GM23248 (cell line): ENCODE data around the gene RIC8B. TPM values are rescaled to one million over a fixed set of nuclear protein-coding genes. Genes with fewer than 3 reads are reported as not detected.

Source experiments
- DNase-seq: peaks from one replicate; pipeline ENCODE4 v3.0.0-alpha.2; 2015
- H2AFZ ChIP-seq: fragments of 200-600 bp; sonication (generic); 2 replicates; pipeline ENCODE4 v1.6.1; 2016; ENCODE audit warnings: antibody characterized with exemption
- H3F3A ChIP-seq: fragments of 200-600 bp; sonication (generic); 2 replicates; pipeline ENCODE4 v1.6.1; 2016; ENCODE audit warnings: mild to moderate bottlenecking, antibody characterized with exemption, mixed run types; ENCODE audit not compliant: insufficient read depth
- H3K27ac ChIP-seq: fragments of 200-600 bp; sonication (generic); 2 replicates; pipeline ENCODE4 v1.5.1; 2016; ENCODE audit warnings: mild to moderate bottlenecking
- H3K27me3 ChIP-seq: fragments of 200-600 bp; sonication (generic); replicated peaks from 2 replicates; pipeline ENCODE4 v1.6.1; 2016; ENCODE audit warnings: mild to moderate bottlenecking; ENCODE audit not compliant: insufficient read depth
- H3K36me3 ChIP-seq: fragments of 200-600 bp; sonication (generic); 2 replicates; pipeline ENCODE4 v1.6.1; 2016; ENCODE audit warnings: low read depth, mild to moderate bottlenecking
- H3K4me1 ChIP-seq: fragments of 200-600 bp; sonication (generic); 2 replicates; pipeline ENCODE4 v1.6.1; 2016; ENCODE audit warnings: mild to moderate bottlenecking; ENCODE audit not compliant: insufficient read depth
- H3K4me2 ChIP-seq: fragments of 200-600 bp; sonication (generic); one replicate; pipeline ENCODE4 v1.6.1; 2016; ENCODE audit warnings: mild to moderate bottlenecking; ENCODE audit not compliant: unreplicated experiment
- H3K4me3 ChIP-seq: fragments of 200-600 bp; sonication (generic); 2 replicates; pipeline ENCODE4 v1.5.1; 2016; ENCODE audit warnings: mild to moderate bottlenecking
- H3K79me2 ChIP-seq: fragments of 200-600 bp; sonication (generic); 2 replicates; pipeline ENCODE4 v1.6.1; 2016; ENCODE audit warnings: mild to moderate bottlenecking; ENCODE audit not compliant: insufficient read depth
- H3K9ac ChIP-seq: fragments of 200-600 bp; sonication (generic); 2 replicates; pipeline ENCODE4 v1.6.1; 2016; ENCODE audit warnings: mild to moderate bottlenecking
- H3K9me2 ChIP-seq: fragments of 200-600 bp; sonication (generic); 2 replicates; pipeline ENCODE4 v1.6.1; 2016; ENCODE audit warnings: mixed run types, mild to moderate bottlenecking, moderate library complexity; ENCODE audit not compliant: insufficient read depth
- H3K9me3 ChIP-seq: fragments of 200-600 bp; sonication (generic); one replicate; pipeline ENCODE4 v1.6.1; 2017; ENCODE audit warnings: low read depth
- H4K20me1 ChIP-seq: fragments of 200-600 bp; sonication (generic); 2 replicates; pipeline ENCODE4 v1.6.0; 2016; ENCODE audit not compliant: insufficient read depth
- EZH2 ChIP-seq: fragments of 200-600 bp; sonication (generic); IDR thresholded peaks from 2 replicates; pipeline ENCODE4 v1.6.1; 2018; ENCODE audit warnings: antibody characterized with exemption, mild to moderate bottlenecking; ENCODE audit not compliant: insufficient read depth, poor library complexity, severe bottlenecking
- EZH2phosphoT487 ChIP-seq: fragments of 200-600 bp; sonication (generic); IDR thresholded peaks from 2 replicates; pipeline ENCODE4 v1.6.1; 2018; ENCODE audit warnings: antibody characterized with exemption, moderate library complexity, mild to moderate bottlenecking, low read depth; ENCODE audit not compliant: insufficient read depth
- WGBS, 2 experiments: methylation state at CpG; one replicate each; pipeline ENCODE4 v1.1.6; 2015 to 2017; ENCODE audit warnings: low lambda C conversion rate in 2 of 2, low coverage in 1 of 2; ENCODE audit errors: missing lambda C conversion rate in 2 of 2; 5-methylcytosine and 5-hydroxymethylcytosine counted together
- in situ Hi-C: fragments of 300-500 bp; cut with MboI; formaldehyde crosslinking; loops from 2 replicates; pipeline ENCODE4 v1.15.0; 2020
- polyA plus RNA-seq: library from polyadenylated mRNA; unstranded; fragments of >200 nt; fragmentation: Nextera tagmentation; extraction: Ambion mirVana; gene quantifications from 2 replicates; pipeline ENCODE4 v1.2.1, GENCODE V29; 2016
- total RNA-seq: library from RNA; depleted of rRNA; stranded (reverse); fragments of >200 nt; shearing (Covaris generic); gene quantifications from 2 replicates; pipeline ENCODE4 v1.2.3, GENCODE V29; 2014

RIC8B gene
- total and polyA plus RNA-seq, 2 experiments from 2014 or later = 6.8 to 7.6 TPM

GRCh38 chr12:106801167-106801708 is 26.8 kb downstream of the RIC8B start:
- H3K27me3 ChIP-seq = no peaks in the 10 kb centered on the region
- H3K79me2 ChIP-seq = no peaks in the 10 kb centered on the region
- no peak overlapping the region for H3K9ac ChIP-seq
- no peak for DNase-seq
- H3K36me3 ChIP-seq = no peaks in the 10 kb centered on the region
- H3F3A ChIP-seq = no peaks in the 10 kb centered on the region
- H3K4me1 ChIP-seq = no peaks in the 10 kb centered on the region
- H3K4me3 ChIP-seq = no peak overlapping the region
- no peaks in the 10 kb centered on the region for H3K9me2 ChIP-seq
- in situ Hi-C loops = no loop called here
- no peak overlapping the region for H3K27ac ChIP-seq
- no peak for TF ChIP-seq EZH2phosphoT487
- TF ChIP-seq EZH2 = no peak
- no peaks in the 10 kb centered on the region for H3K9me3 ChIP-seq
- H3K4me2 ChIP-seq = no peak overlapping the region
- 94 to 96% methylated on average over 1 of the region's 1 CpG for WGBS, 2 experiments
- H2AFZ ChIP-seq = no peak overlapping the region
- no peaks in the 10 kb centered on the region for H4K20me1 ChIP-seq

GRCh38 chr12:106801830-106802533 is 27.5 kb downstream of the RIC8B start:
- Histone ChIP-seq H3K9me3 (no peaks in the 10 kb centered on the region), H3K27ac (no peak overlapping the region), H3K4me2 (no peak overlapping the region), H2AFZ (no peak overlapping the region), H4K20me1 (no peaks in the 10 kb centered on the region), H3K9ac (no peak overlapping the region), H3K27me3 (no peaks in the 10 kb centered on the region), H3K79me2 (no peaks in the 10 kb centered on the region), H3K4me3 (no peak overlapping the region), H3K36me3 (no peaks in the 10 kb centered on the region), H3K4me1 (no peaks in the 10 kb centered on the region), H3K9me2 (no peaks in the 10 kb centered on the region), H3F3A (no peaks in the 10 kb centered on the region)
- DNase-seq = peak; percentile 4
- 94 to 97% methylated on average over 4 of the region's 4 CpGs for WGBS, 2 experiments
- in situ Hi-C loops = no loop called here
- TF ChIP-seq EZH2phosphoT487 (no peak), EZH2 (no peak)

GRCh38 chr12:106804668-106805067 is 30.2 kb downstream of the RIC8B start:
- Histone ChIP-seq H3K9me3 (no peaks in the 10 kb centered on the region), H2AFZ (no peak overlapping the region), H3K4me1 (no peaks in the 10 kb centered on the region), H3K27ac (no peak overlapping the region), H3K79me2 (no peaks in the 10 kb centered on the region), H3K36me3 (no peaks in the 10 kb centered on the region), H3K4me2 (no peak overlapping the region), H3K27me3 (no peaks in the 10 kb centered on the region), H3K9me2 (no peaks in the 10 kb centered on the region), H4K20me1 (no peaks in the 10 kb centered on the region), H3K4me3 (no peak overlapping the region), H3F3A (no peaks in the 10 kb centered on the region), H3K9ac (no peak overlapping the region)
- TF ChIP-seq EZH2phosphoT487 (no peak), EZH2 (no peak)
- DNase-seq = no peak
- whole genome bisulfite sequencing, 2 experiments = 70 to 76% methylated on average over 3 of the region's 3 CpGs
- in situ Hi-C loops = no loop called here

- in situ Hi-C loops = no loop called here
- H3K4me2 ChIP-seq = no peak overlapping the region
- no peak overlapping the region for H2AFZ ChIP-seq
- H3K36me3 ChIP-seq = peaks cover 12% of the 10 kb centered on the region; the same call in 1 of the 2 replicates
- H3K4me1 ChIP-seq = no peaks in the 10 kb centered on the region
- no peaks in the 10 kb centered on the region for H3F3A ChIP-seq
- 98 to 100% methylated on average over 6 of the region's 6 CpGs for WGBS, 2 experiments
- no peaks in the 10 kb centered on the region for H3K9me2 ChIP-seq
- H4K20me1 ChIP-seq = no peaks in the 10 kb centered on the region
- H3K27ac ChIP-seq = no peak overlapping the region
- TF ChIP-seq EZH2 (no peak), EZH2phosphoT487 (no peak)
- H3K27me3 ChIP-seq = no peaks in the 10 kb centered on the region
- H3K9ac ChIP-seq = no peak overlapping the region
- no peak overlapping the region for H3K4me3 ChIP-seq
- no peak for DNase-seq
- H3K9me3 ChIP-seq = no peaks in the 10 kb centered on the region
- H3K79me2 ChIP-seq = no peaks in the 10 kb centered on the region
Observed at GRCh38 chr12:106814714-106815113, 40.2 kb downstream of the RIC8B start.
